Anterior cingulate cortex (tissue), 58 donors: ENCODE data around the gene IYD.
"Not testable (repeated sequence)": the region's sequence is repeated elsewhere in the genome, so short reads cannot be mapped to it uniquely, and the experiment has no call there.

Experiments
- DNase-seq, 58 donors: peaks; one replicate each; lab custom pipeline; 2025; lab: John Stamatoyannopoulos, UW

The IYD gene

DNA sequence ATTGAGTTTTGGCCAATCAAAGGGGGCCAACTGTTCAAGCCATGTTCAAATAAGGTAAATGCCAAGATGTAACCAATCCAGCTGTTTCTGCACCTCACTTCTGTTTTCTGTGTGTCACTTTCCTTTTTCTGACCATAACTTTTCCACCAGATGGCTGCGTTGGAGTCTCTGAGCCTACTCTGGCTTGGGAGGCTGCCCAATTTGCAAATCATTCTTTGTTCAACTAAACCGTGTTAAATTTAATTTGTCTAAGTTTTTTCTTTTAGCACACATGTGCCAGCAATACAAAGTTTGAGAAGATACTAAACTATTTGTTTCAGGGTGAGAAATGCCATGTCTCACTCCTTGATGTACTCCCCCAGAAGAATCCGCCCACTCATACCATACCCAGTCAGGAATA, 52.1 kb downstream of the IYD start:
- peak in 16 of 58 donors; percentile 4 to 52 (median 25) for DNase-seq

DNA sequence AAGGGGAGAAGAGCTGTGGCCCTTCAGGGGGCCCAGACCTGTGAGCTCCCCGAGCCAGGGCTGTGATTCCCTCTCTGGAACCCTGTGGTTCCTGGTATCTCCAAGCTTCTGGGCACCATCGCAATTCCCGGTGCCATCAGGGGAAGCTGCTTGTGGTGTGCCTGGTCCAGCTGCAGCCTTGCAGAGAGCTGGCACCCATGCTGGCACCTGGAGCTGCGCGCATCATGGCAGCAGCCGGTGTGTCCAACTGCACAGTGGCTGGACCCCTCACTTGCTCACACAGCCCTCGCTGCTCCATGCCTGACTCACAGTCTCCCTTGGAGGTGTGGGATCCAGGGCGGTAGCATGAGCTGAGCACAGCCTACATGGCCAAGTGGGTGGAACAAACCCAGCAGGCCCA, 56.7 kb downstream of the IYD start:
- no peak for DNase-seq

DNA sequence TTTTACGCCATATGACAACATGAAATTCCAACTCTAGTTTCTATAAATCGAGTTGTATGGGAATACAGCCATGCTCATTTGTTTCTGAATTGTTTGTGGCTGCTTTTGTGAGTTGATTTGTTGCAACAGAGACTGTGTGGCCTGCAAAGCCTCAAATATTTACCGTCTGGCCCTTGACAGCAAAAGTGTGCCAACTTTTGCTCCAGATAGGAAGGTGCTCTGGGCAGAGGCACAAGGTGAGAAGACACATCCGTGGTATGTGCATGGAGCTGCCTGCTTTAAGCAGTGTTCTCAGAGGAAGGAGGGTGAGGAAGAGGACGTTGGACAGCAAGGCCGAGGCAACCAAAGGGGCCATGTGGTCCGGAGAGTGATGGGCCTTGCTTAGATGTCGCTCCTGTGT, 57.4 kb downstream of the IYD start:
- no peak for DNase-seq

DNA sequence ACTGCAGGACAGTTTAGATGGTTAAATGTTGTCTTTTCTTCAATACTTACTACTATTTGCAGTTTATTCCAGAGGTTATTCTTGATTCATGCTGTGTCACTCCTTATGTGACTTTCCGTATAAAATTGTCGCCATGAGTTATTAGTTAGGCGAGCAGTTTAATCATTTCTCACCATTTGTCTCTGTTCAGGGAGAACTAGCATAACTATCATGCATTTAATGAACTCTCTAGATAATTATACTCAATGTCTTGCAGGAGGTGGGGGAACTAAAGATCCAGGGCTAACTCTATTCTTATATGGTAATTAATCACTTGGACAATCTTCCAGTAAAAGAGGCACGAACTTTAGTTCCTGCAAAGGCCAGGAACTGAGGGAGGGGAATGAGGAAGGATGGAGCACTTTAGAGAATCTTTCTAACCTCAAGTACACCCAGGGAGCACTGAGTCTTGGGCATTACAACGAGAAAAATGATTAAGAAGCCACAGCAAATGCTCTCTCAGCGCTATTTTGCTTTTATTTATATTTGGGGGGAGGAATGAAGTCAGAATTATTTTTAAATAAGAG, 58.3 kb downstream of the IYD start:
- DNase-seq = no peak

DNA sequence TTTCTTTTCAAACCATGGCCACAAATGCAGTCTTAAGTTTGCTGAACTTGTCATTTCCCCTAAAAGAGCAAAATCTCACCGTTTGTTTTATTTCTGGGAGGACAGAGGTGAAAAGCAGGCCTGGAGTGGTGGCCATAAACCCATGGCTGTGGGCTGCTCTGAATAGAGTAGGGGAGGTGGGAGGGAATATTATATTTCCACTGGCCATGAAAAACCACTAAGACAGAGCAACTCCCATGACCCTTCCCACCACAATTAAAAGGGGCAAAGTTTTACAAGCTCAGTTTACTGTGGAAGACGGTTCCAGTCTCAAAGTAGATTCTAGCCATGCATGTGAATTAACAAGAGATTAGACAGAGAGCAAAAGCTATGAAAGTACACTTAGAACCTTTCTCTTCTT, 59.0 kb downstream of the IYD start:
- DNase-seq = no peak

DNA sequence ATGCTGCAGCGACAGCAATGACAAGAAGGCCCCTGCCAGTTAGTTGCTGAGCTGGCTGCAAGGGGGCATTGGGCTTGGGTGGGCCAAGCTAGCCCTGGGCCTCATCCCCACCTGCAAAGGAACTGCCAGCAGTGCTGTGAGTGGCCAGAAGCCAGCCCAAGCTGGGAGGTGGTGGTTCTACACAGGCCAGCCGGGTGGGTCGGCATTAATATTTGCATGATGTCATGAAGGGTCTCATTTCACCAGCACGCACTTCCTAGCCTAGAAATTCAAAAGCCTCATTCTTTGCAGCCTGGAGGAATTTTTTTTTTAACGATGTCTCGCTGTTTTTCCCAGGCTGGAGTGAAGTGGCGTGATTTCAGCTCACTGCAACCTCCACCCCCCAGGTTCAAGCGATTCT, 62.0 kb downstream of the IYD start:
- DNase-seq = no peak

DNA sequence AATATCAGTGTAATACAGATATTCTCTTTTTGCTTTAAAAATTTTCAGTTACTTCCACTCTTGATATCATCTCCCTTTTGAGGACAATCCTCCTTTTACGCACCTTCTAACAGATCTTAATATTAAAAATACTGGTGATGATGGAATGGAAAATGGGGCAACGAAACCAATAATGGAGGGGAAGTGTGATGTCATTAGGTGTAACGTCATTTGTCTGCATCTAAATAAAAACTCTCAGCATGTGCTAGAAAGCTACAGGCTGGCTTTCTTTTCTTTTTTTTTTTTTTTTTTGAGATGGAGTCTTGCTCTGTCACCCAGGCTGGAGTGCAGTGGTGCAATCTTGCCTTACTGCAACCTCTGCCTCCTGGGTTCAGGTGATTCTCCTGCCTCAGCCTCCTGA, 66.5 kb downstream of the IYD start:
- DNase-seq = no peak

DNA sequence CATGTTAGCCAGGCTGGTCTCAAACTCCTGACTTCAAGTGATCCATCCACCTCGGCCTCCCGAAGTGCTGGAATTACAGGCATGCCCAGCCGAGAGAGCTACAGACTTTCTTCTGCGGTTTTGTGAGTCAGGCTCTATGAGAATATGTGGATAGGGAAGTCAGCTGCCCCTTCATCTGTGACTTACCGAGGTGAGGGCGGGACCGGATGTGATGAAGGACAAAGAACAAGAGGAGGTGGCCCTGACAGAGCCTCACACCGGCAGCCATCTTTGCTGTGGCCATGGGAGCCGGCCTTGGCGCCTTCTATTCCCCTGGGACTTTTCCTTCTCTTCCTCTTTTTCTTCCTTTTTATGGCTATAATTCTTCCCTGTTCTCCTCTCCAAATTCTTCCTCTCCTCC, 67.0 kb downstream of the IYD start:
- no peak for DNase-seq

DNA sequence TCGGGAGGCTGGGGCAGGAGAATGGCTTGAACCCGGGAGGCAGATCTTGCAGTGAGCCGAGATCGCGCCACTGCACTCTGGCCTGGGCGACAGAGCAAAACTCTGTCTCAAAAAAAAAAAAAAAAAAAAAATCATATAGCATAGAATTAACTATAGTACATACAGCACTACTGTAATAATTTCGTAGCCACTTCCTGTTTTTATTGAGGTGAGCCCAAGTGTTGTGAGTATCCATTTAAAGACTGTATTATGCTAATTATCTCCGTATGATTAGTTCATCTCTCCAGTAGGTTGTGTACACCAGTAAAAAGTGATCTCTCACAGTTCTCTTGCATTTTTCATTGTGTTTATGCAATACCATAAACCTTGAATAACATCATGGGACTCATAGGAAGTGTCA, 70.6 kb downstream of the IYD start:
- DNase-seq = no peak

DNA sequence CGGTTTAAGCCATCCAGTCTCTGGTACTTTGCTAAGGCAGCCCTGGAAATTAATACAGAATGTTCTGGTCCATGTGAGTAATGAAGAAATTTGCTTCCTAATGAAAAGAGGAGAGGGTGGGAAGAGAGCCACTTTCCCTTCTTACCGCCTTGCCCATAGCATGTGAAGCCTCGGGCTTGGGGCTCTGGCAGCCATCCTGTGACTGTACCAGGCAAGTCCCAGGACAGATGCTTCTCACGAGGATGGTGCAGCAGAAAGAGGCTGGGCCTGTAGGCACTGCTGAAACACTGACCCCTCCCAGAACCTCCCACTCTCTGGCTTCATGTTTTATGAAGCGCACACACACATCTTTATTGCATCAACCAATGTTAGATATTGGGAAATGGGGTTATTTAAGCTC, 74.8 kb downstream of the IYD start:
- DNase-seq = no peak

DNA sequence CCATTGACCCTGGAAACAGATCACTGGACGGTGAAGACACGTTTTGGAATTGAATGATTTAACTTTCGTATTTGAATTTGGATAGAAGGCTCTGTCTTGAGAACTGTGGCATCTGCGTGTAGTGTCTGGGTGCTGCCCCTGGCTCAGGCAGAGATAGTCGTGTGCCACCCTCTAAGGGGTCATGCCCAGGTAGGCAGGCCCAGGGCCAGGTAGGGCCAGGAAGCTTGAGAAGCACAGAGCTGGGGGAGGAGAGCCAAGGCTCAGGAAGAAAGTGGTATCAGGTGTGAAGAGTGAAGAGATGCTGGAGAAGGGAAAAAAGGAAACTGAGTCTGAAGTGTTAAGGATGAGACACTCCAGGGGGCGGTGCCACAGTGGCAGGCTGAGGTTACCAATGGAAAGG, 75.5 kb downstream of the IYD start:
- DNase-seq = no peak

DNA sequence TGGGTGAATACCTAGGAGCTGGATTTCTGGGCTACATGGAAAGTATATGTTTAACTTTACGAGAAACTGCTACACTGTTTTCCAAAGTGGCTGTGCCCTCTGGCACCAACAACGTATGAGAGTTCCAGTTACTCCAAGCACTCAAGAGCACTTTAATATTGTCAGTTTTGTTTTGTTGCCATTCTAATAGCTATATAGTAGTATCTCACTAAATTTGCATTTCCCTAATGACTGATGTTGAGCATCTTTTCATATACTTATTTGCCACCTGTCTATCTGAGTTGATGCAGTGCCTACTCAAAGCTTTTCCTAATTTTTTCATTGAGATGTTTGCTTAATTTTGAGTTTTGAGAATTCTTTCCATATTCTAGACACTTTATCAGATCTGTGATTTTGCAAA, 76.7 kb downstream of the IYD start:
- DNase-seq = no peak

DNA sequence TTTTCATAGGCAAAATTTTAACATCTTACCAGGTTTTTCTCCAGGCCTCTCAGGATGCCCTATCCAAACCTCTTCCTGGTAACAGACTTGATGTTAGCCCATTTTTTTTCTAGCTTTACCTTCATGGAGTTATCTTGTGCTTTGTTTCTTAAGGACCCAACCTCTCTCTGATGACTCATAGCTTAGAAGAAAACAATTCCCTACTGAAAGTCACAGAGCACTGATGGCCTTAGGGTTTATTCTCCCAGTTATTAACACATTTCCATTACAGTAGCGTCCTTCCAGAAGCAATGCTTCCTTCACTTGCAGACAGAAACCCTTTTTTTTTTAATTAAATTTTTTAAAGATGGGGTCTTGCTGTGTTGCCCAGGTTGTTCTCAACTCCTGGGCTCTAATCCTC, 79.4 kb downstream of the IYD start:
- no peak for DNase-seq

DNA sequence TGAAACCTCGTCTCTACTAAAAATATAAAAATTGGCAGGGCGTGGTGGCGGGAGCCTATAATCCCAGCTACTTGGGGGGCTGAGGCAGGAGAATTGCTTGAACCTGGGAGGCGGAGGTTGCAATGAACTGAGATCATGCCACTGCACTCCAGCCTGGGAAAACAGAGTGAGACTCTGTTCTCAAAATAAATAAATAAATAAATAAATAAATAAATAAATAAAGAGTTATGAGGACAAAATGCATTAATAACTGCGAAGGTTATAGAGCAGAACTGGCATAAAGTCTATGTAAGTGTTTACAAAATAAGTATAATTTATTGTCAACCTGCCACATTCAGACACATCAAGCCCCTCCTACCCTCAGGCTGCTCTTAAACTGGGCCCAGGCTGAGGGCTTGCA, 80.2 kb downstream of the IYD start:
- DNase-seq = not testable (repeated sequence)

DNA sequence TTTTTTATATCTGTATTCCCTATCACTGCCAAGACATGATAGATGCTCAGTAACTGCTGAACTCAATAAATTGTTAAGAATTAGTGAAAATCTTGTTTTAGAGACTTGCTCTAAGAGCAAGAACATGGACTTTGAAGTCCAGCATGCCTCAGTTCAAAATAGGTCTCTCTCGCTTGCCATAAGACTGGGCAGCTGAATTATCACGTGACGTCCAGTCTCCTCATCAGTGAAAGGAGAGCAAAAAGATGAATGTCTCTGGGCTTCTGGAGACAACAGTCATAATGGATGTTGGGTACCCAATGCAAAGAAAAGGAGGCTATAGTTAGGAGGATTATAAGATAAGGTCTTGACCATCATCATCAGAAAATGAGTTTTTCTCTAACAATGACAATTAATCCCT, 82.1 kb downstream of the IYD start:
- no peak for DNase-seq

DNA sequence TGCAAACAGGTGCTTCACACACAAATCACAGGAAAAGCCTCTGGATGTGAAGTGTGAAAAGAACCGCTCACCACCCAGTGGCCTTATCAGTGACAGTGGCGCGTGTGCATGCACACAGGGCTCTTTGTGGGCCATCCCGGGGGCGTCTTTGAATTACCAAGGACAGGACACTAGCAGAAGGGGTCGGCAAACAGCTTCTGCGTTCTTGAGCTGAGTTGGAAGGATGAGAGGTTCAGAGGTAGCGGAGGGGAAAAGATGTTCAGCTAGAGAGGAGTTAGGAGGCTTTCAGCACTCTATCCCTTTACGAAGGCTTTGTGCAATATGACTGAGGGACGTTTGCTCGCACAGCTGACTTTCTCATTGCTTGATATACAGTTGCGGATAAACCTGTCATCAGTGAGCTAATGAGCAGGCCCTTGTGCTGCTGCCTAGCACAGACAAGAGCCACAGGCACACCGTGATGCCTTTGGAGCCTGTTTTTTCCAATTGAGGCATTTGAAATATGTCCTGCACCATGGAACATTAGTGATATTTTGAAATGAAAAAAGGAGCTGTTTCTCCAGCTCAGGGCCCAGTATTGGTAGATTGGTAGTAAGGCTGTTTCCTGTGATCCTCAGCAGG, 83.1 kb downstream of the IYD start:
- no peak for DNase-seq

DNA sequence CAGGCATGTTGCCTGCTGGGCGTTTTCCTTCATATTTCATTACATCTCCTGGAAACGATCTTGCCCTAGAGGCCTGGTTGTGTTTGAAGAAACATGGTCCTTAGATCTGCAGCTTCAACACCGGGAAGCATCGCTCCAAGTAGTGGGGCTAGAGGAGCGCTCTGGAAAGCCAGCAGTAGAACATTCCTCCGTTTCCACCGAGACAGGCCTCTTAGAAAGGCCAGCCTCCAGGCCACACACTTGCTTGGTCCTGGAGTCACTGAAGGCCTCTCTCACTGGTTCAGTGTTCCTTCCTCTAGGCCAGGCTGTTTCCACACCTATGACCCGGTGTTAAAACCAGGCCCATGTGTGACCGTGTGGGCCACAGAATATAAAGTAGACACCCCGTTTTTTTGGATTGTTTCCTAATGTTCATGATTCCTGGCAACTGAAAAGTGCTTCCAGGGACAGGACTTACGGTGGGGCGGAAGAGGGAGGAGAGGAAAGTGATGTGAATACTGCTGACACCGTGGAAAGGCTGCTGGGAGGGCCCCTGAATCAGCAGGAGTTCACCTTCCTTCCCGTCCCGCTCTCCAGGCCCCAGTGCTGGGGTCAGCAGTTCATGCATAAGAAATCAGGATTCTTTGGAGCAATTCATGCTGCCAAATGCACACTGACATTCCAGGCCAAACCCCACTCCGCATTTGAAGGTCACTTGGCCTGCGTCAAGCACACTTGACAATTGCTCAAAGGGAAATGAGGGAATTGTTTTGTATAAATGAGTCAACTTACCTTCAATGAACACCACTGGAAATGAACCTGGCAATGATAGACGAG, 83.8 kb downstream of the IYD start:
- no peak for DNase-seq

DNA sequence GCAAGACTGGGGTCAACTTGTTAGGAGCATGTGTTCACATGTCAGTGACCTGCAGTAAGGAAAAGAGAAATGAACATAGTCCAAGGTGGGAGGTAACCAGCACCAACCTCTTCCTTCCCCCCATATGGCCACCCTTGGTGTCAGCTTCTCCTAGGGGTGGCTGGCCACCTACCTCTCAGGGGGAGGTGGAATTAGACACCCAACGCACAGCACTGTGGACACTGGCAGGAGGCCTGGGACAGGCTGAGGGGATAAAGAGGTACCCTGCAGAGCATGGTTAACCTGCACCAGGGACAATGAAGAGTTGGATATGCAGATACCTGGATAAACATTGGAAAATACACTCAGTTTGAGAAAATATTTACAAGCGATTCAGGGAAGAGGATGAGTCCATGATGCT, 84.5 kb downstream of the IYD start:
- DNase-seq = no peak
